Daoy (cell line): ENCODE measurements around the gene CD2. TPM values are rescaled to one million over a fixed set of nuclear protein-coding genes. Genes with fewer than 3 reads are reported as not detected.

ENCODE experiments used
- DNase-seq: peaks from one replicate; pipeline ENCODE4 v3.0.0-alpha.2; 2015; ENCODE audit warnings: low read depth
- total RNA-seq: library from RNA; depleted of rRNA; stranded (reverse); fragments of >200 nt; shearing (Covaris generic); gene quantifications from 2 replicates; pipeline ENCODE4 v1.2.3, GENCODE V29; 2014; rRNA removed

Gene CD2, protein sequence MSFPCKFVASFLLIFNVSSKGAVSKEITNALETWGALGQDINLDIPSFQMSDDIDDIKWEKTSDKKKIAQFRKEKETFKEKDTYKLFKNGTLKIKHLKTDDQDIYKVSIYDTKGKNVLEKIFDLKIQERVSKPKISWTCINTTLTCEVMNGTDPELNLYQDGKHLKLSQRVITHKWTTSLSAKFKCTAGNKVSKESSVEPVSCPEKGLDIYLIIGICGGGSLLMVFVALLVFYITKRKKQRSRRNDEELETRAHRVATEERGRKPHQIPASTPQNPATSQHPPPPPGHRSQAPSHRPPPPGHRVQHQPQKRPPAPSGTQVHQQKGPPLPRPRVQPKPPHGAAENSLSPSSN
- not detected in 2 replicates for total RNA-seq

DNA sequence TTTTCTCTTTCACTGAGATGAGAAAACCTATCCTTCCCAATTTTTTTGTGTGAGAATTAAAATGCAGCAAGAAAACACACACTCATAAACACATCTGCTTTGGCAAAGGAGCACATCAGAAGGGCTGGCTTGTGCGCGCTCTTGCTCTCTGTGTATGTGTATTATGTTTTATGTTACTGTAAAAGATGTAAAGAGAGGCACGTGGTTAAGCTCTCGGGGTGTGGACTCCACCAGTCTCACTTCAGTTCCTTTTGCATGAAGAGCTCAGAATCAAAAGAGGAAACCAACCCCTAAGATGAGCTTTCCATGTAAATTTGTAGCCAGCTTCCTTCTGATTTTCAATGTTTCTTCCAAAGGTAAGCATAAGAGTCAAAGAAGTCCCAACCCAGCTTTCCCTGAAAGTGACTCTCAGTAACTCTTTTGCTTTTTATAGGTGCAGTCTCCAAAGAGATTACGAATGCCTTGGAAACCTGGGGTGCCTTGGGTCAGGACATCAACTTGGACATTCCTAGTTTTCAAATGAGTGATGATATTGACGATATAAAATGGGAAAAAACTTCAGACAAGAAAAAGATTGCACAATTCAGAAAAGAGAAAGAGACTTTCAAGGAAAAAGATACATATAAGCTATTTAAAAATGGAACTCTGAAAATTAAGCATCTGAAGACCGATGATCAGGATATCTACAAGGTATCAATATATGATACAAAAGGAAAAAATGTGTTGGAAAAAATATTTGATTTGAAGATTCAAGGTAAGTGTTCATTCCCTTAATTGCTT, at the start of gene CD2:
Gene CD2 (plus strand): TSS at position 233 of the 780 bp plus-strand sequence. CDS start 63 bp downstream, at position 296.
- no peak for DNase-seq

DNA sequence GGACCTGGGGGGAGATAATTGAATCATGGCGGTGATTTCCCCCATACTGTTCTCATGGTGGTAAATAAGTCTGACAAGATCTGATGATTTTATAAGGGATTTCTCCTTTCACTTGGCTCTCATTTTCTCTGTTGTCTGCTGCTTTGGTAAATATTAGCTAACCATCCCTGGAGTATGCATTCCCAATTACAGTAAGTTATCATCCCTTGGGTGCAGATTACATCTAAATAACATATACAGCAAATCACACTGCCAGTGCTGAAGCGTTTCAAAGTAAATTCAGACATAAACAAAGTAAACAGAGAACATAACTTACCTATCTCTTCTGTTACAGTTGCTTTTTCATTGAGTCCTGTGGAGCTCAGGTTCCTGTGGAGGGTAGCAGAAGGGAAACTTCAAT, 48.1 kb upstream of the CD2 start:
- DNase-seq: no peak

DNA sequence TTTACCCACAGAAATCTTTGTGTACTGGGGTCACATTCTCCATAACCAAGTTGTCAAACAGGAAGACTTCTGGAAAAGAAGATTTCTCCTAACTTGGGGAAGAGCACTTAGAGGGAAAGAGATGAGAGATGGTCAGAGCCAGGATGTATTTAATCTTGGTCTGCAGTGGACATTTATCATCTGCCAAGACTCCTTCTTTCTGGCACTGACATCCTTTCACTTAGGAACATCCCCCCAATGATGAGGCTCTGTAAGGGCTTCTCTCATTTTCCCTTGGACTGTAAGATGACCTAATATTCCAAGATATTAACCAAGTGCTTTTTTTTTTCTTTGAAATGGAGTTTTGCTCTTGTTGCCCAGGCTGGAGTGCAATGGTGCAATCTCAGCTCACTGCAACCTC, 47.4 kb upstream of the CD2 start:
- no peak for DNase-seq

DNA sequence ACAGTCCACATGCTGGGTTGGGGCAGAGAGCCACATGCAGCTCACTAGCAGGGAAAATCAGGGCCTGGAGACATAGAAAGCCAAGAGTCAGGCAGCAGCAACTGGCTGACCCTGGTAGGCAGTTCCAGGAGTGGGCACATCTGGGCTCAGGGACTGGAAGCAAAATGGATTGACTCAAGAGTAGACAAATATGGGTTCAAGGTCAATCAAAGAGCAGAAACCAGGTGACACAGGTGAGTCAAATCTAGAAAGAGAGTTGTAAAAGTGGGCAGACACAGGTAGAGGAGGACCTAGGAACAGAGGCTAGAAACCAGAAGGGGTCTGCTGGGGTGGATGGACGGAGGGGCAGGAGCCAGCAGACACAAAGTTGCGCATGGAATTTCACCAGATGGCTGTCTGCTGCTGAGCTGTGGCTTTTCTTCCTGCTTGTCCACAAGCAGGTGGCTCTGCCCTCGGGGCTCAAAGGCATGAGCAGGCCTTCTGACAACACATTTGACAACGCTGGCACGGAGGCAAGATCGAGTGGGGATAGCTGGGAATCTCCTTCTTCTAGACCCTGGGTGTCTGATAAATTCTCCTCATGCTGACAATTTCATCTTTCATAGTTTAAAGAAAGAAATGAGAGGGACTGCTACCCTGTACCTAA, 45.9 kb upstream of the CD2 start:
- DNase-seq: no peak

DNA sequence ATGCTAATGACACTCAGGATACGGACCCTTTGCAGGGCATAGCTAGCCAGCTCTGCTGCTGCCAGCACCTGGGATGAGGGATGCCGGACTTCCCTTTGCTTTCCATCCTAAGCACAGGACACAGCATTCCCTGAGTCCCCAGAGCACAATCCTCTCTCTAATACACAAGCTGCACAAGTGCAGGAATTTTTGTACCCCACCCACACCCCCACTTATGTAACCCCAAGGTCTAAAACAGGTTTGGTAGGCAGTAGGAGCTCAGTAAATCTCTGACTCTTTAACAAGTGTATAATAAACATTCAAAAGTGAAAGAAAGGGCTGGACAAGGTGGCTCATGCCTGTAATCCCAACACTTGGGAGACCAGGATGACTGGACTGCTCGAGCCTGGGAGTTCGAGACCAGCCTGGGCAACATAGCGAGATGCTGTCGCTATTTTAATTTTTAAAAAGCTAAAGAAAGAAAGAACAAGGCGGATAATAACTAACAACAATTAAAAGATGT, 44.5 kb upstream of the CD2 start:
- no peak for DNase-seq

DNA sequence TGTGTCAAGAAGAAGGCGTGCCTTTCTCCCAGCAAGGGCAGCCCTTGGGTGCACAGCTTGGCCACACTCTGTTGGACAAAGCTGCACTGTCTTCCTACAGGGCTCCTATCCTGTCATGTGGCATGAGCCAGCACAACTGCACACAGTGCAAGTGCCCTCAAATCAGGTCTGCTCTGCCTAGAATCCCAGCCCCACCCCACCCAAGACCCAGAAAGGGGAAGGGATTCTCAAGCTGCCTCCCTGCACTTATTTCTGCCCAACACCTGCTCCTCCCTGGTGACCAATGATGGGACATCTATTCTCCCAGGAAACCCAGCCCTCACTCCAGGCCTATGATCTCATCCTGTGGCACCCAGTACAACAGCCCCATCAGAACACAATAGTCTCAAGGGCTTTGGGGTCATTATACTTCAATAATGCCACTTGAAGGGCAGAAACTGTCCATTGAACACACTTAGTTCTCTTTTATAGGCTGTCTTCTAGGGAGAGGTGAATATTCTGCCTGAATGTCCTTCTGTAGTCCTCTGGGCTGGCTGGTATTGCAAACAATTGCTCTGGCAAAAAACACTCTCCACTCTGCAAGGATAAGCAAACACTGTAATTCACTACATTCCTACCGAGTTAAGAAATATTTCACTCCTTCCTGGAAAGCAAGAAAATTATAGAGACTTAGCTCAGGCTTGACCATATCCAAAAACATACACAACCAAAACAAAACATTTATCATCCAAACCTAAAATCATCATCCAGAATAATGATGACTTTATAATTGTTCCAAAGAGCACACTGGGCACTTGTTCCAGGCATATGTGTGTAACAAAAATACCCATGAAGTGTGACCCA, 43.6 kb upstream of the CD2 start:
- no peak for DNase-seq

DNA sequence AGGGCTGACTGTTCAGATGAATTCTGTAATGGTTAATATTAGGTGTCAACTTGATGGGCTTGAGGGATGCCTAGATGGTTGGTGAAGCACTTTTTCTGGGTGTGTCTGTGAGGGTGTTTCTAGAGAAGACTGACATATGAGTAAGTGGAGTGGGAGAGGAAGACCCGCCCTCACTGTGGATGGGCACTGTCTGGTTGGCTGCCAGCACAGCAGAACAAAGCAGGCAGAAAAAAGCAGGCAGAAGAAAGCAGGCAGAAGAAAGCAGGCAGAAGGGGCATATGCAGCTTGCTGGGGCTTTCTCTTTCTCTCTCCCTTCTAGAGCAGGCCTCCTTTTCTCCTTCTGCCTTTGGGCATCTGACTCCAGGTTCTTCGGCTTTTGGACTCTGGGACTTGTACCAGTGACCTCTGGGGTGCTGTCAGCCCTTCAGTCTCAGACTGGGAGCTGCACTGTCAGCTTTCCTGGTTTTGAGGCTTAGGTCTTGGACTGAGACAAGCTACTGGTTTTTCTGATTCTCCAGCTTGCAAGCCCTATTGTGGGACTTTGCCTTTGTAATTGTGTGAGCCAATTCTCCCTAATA, 42.9 kb upstream of the CD2 start:
- DNase-seq: peak; percentile 76

DNA sequence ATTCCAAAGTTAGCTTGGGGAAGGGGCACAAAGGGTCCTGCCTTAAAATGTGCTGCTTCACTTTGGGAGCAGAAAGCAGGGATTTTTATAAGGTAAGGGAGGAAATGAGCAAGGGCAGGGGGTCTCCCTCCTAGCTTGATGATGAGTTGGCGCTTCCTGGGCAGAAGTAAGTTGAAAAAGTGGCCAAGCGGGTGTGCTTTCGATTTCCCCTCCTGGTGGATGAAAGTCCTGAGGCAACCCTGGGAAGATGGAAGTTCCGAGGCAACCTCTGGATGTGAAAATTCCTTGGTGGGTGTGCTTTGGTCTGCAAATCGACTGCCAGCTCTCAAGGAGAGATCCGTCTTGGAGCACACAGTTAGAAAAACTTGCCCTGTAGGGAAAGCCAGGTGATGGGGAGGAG, 41.7 kb upstream of the CD2 start:
- DNase-seq: peak; percentile 70

DNA sequence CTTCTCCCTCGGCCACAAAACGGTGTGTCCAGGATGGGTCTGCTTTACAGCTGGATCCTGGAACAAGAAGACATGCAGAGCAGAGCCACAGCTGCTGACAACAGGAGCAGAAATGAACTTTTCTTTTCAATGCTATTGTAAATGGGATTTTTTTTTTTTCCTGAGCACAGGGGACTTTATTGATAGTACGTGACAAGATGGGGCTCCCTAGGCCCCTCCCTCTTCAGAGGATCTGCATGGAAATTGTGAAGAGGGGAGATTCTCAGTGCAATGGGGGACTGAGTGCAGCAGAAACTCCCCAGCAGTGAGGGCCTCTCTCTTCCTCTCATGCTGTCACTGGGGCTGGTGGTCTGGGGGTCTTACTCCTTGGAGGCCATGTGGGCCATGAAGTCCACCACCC, 40.8 kb upstream of the CD2 start:
- no peak for DNase-seq

DNA sequence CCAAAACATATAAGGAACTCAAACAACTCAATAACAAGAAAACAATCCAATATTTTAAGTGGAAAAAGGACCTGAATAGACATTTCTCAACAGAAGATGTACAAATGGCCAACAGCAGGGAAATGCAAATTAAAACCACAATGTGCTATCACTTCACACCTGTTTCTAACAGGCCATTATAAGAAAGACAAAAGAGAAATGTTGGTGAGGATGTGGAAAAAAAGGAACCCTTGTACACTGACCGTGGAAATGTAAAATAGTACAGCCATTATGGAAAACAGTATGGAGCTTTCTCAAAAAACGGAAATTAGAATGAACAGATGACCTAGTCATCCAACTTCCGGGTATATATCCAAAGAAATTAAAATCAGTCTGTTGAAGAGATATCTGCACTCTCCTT, 37.8 kb upstream of the CD2 start:
- no peak for DNase-seq

DNA sequence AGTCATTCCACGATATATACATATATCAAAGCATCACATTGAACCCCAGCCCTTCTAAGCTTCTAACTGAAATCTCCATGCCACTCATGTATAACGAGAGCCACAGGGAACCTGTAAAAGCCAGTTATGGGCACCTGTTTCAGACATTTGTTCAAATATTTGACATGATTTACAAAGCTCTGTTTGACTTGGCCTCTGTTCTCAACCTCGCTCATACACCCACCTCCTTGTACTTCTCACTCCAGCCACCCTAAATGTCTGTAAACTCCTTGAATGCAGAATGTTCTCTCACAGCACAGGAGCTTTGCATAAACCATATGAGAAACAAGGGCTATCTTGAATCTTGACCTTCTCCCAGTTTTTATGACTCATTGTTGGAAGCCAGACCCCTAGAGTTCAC, 36.9 kb upstream of the CD2 start:
- no peak for DNase-seq

DNA sequence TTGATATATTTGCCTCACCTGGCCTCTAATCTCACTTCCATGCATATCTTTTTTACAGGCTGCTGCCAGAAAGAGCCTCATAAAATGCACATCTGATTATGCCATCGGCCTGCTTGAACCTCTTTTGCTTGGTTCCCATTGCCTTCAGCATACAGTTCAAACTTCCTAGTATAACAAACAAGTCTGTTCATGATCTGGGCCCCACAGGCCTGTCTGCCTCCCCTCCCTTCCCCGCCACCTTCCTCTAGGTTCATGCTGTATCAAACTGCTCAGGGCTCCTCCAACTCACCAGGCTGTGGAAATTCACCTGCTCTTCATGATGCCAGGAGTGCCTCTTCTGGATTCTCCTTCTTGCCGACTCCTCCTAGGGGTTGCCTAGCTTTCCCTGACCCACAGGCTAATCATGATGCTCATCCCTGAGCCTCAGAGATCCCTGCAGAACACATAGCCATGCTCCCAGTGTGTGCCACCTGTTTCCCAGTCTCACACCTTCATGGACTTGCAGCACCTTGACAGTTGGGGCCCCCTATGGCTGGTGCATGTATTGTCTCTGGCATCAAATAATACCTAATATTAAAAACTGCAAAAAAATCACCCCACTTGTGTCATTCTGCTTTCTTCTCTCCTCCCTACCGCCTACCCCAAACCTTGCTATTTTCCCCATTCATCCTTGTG, 33.7 kb upstream of the CD2 start:
- no peak for DNase-seq

DNA sequence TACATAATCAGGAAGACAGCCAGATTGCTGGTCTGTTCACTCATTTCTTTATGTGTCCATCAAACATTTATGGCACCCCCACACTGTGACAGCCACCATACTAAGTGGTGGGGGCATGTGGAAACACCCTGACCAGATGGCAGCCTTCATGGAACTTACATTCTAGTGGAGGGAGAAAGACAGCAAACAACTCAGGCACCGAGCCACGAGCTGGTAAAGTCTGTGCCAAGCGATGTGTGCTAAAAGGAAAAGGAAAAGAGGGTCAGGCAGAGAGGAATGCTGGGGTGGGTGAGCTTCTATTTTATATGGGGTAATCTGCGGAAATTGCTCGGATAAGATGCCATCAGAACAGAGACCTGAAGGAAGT, 33.2 kb upstream of the CD2 start:
- DNase-seq: no peak

DNA sequence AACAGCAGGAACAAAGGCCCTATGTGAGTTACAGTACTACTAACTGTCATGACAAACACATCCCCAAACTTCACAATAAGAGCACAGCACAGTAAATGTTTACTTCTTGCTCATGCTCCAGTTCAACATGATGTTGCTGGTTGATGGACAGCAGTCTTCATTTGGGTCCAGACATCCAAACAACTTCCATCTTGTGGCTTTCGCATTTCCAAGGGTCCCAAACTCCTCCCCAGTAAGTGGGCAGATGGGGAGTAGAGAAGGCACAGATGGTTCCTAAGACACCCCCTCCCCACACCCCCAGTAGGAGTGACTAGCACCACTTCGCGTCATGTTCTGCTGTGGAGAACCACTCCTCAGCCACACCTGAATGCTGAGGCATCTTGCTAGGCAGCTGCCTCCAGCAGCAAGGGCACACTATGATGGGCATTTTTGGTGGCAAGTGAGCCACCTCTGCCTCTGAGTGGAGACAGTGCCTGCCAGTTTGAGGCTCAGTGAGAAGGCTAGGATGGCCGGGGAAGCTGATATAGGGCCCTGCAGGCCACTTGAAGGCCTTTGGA, 32.7 kb upstream of the CD2 start:
- no peak for DNase-seq

DNA sequence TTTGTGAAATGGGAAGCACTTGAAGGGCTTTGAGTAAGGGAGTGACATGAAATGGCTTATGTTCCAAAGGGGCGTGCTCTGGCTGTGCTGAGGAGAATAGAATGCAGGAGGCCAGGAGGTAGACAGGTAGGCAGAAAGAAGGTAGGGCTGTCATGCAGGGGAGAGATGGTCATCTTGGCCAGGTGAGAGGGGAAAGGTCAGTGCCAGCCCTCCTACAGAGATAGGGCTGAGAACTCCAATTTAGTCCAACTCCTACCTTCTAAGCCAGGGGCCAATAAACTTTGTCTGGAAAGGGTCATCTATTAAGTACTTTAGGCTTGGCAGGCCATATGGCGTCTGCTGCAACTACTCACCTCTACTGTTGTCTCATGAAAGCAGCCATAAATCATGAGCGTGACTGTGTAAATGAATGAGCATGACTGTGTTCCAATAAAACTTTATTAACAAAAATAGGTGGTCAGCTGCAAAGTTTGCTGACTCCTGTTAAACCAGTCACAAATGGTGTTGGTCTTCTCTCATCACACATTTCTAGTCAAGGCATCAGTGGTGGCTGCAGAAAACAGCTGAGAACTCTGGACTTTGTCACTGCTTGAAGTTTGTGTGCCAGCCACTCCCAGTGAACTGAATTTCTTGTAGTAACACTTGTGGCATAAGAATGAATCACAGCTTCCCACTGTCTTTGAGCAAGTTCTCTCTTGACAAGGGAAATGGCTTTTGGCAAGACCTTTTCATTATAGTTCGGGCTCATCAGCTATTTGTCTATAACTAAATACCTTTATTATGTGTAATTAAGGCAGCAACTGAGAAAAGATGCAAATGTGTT, 32.0 kb upstream of the CD2 start:
- DNase-seq: no peak

DNA sequence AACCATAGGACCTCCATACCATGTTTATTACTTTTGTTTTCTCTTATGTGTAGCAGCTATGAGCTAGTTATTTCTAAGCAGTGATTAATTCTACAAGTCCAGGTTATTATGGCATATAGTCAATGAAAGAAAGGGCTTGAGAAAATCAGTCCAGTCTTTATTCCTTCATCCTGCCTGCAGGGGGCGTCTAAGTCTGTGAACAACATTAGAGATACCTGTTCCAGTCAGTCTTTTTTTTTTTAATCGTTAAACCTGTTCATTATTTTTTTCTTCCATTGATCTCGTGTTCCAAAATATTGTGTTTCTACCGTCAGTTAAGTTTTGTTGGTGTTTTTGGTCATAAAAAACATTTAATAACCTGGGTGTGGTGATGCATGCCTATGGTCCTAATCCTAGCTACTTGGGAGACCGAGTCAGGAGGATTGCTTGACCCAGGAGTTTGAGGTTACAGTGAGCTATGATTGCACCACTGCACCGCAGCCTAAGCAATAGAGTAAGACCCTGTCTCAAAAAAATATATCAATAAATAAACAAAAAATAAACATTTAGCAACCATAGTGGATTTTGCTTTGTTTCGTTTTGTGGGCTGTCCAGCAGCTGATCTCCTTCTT, 29.4 kb upstream of the CD2 start:
- DNase-seq: peak; percentile 70

DNA sequence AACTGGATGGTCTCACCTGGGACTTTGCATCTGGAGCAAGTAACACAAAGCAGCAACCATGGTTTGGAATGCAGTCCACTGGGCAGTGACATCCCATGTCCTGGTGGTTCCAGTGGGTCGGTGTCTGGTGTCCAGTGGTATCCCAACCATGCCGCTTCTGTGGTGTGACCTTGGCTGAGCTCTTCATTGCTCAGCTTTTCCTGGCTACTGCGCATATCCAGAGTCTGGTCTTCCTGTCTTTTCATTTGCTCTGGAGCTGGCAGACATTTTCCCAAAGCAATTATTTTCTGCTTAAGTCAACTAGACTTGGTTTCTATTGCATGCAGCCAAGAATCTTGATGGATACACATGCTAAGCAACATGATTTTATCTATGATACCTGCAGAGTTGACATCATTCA, 28.4 kb upstream of the CD2 start:
- DNase-seq: no peak

DNA sequence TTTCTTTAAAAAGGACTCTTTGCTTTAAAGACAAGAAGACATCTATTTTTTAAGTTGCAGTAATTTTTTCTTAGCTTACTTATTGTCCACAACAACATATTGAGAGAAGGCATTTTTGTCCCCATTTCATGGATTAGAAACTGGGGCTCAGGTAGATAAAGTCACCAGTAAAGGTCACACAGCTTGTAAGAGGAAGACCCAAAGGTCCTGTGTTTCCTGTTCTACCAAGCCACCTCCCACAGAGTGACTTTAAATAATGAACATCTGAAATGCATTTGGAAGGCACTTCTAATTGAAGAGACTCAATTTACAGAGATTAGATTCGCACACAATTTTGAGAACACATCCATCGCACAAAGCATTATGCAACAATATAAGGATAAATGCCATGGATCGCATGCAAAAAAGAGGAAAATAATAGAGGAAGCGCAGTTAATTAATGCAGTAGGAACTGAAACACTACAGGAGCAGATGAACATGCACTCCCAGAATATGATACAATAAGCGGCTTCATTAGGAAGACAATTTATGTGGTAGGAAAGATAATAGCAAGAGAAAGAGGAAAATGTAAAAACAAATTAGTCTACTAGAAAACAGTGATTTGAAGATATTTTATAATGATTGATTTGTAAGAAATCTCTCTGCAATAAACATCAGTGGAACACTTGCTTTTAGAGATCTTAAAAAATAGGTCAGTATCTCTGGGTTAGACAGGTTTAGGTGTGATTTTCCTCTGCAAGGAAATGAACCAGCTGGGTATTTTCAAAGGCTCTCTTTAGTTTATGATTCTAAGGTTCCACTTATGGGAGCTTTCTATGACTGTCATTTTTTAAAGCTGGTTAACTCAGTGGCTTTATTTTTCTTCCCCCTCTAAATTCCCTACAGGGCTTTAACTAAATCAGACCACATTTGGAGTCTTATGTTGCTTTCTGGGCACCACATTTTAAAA, 27.1 kb upstream of the CD2 start:
- no peak for DNase-seq
